ENCODE results near the gene STK32C. TPM values are rescaled to one million over a fixed set of nuclear protein-coding genes. Genes with fewer than 3 reads are reported as not detected.

STK32C gene
- total RNA-seq, 1 experiment from 2014 or later = 13.9 TPM

GRCh38 chr10:132230557-132231210 lies 77.1 kb downstream of the STK32C start:
- ChIA-PET CTCF (no interaction called here), POLR2A (ENCODE audit: unreplicated experiment) (no interaction called here)
- Histone ChIP-seq H3K4me3 (no peak overlapping the region), H3F3A (ENCODE audit: insufficient read depth, low read depth) (no peaks in the 10 kb centered on the region), H3K27me3 (ENCODE audit: insufficient read depth, low read depth) (no peaks in the 10 kb centered on the region), H2AFZ (no peak overlapping the region), H3K36me3 (ENCODE audit: low read depth) (no peaks in the 10 kb centered on the region), H3K4me2 (no peak overlapping the region), H3K27ac (no peak overlapping the region), H3K79me2 (ENCODE audit: low read depth) (no peaks in the 10 kb centered on the region), H4K20me1 (ENCODE audit: insufficient read depth) (no peaks in the 10 kb centered on the region), H3K9me3 (ENCODE audit: insufficient read depth, low read depth) (no peaks in the 10 kb centered on the region), H3K4me1 (replicated peaks; ENCODE audit: insufficient read depth) (no peaks in the 10 kb centered on the region), H3K9me2 (ENCODE audit: insufficient read depth) (no peaks in the 10 kb centered on the region)
- BruUV-seq (replicated peaks) = no TSS peak
- intact Hi-C loops (cut with micrococcal nuclease; ENCODE audit: unreplicated experiment) = no loop called here
- TF ChIP-seq EZH2 (IDR thresholded peaks at IDR 0.05; ENCODE audit: low read depth) = no peak
- TF ChIP-seq CTCF (conservative IDR thresholded peaks at IDR 0.05) = no peak
- DNase-seq = no peak

DNA sequence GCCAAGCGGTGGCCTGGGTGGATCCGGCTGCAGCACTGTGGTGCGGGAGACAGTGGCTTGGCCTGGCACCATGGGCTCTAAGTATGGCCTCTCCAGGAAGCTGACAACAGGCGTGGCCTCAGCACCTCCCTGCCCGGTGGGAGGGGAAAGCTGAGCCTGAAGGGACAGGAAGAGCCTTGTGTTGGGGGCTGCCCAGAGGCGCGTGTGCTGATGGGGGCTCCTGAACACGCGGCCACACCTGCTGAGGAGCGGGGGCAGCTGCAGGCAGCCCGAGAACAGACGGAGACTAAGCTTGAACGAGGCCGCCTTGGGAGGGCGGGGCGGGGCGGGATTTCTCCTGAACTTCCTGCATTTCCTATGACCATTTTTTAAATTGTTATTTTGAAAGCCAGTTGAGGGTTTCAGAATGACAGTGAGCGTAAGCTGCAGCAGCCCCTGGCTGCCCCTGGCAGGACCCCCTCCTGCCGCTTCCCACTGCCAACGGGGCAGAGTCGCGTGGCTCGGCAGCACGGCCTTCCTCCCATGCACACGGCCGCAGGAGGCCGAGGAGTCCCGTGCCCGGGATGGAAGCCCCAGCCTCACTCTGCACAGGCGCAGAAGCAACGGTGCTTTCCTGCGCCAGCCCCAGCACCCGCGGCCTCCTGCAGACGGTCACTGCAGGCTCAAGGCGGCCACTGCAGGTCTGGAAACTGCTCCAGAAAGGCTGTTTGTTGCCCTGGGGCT lies 77.8 kb downstream of the STK32C start:
- ChIA-PET CTCF (no interaction called here), POLR2A (ENCODE audit: unreplicated experiment) (no interaction called here)
- Histone ChIP-seq H3K79me2 (ENCODE audit: low read depth) (no peaks in the 10 kb centered on the region), H3K4me3 (no peak overlapping the region), H3K9me3 (ENCODE audit: insufficient read depth, low read depth) (no peaks in the 10 kb centered on the region), H3K9me2 (ENCODE audit: insufficient read depth) (no peaks in the 10 kb centered on the region), H3K27ac (no peak overlapping the region), H3F3A (ENCODE audit: insufficient read depth, low read depth) (no peaks in the 10 kb centered on the region), H3K4me1 (replicated peaks; ENCODE audit: insufficient read depth) (no peaks in the 10 kb centered on the region), H3K27me3 (ENCODE audit: insufficient read depth, low read depth) (no peaks in the 10 kb centered on the region), H2AFZ (no peak overlapping the region), H3K4me2 (no peak overlapping the region), H3K36me3 (ENCODE audit: low read depth) (no peaks in the 10 kb centered on the region), H4K20me1 (ENCODE audit: insufficient read depth) (no peaks in the 10 kb centered on the region)
- BruUV-seq (replicated peaks) = no TSS peak
- DNase-seq = no peak
- intact Hi-C loops (cut with micrococcal nuclease; ENCODE audit: unreplicated experiment) = no loop called here
- no peak for TF ChIP-seq CTCF (conservative IDR thresholded peaks at IDR 0.05)
- no peak for TF ChIP-seq EZH2 (IDR thresholded peaks at IDR 0.05; ENCODE audit: low read depth)

GRCh38 chr10:132229096-132229495 lies 78.7 kb downstream of the STK32C start:
- Histone ChIP-seq H3K9me2 (ENCODE audit: insufficient read depth) (no peaks in the 10 kb centered on the region), H4K20me1 (ENCODE audit: insufficient read depth) (no peaks in the 10 kb centered on the region), H2AFZ (no peak overlapping the region), H3K4me1 (replicated peaks; ENCODE audit: insufficient read depth) (no peaks in the 10 kb centered on the region), H3K36me3 (ENCODE audit: low read depth) (no peaks in the 10 kb centered on the region), H3K4me2 (no peak overlapping the region), H3K9me3 (ENCODE audit: insufficient read depth, low read depth) (no peaks in the 10 kb centered on the region), H3K27me3 (ENCODE audit: insufficient read depth, low read depth) (no peaks in the 10 kb centered on the region), H3K4me3 (no peak overlapping the region), H3F3A (ENCODE audit: insufficient read depth, low read depth) (no peaks in the 10 kb centered on the region), H3K79me2 (ENCODE audit: low read depth) (no peaks in the 10 kb centered on the region), H3K27ac (no peak overlapping the region)
- TF ChIP-seq EZH2 (IDR thresholded peaks at IDR 0.05; ENCODE audit: low read depth) = no peak
- TF ChIP-seq CTCF (conservative IDR thresholded peaks at IDR 0.05) = no peak
- CTCF ChIA-PET = interaction anchor here (0.6 kb wide), 1 partner anchor 21 kb away, joined by 7 read pairs; no protein-coding TSS in a partner anchor
- DNase-seq = no peak
- no TSS peak for BruUV-seq (replicated peaks)
- POLR2A ChIA-PET (ENCODE audit: unreplicated experiment) = no interaction called here
- intact Hi-C loops (cut with micrococcal nuclease; ENCODE audit: unreplicated experiment) = no loop called here
